Measurements from ENCODE around the gene SPON1. TPM values are rescaled to one million over a fixed set of nuclear protein-coding genes. Genes with fewer than 3 reads are reported as not detected.

SPON1 gene
- total and polyA plus RNA-seq, 8 donors: 0.83 to 17.5 (median 1.7) TPM

DNA sequence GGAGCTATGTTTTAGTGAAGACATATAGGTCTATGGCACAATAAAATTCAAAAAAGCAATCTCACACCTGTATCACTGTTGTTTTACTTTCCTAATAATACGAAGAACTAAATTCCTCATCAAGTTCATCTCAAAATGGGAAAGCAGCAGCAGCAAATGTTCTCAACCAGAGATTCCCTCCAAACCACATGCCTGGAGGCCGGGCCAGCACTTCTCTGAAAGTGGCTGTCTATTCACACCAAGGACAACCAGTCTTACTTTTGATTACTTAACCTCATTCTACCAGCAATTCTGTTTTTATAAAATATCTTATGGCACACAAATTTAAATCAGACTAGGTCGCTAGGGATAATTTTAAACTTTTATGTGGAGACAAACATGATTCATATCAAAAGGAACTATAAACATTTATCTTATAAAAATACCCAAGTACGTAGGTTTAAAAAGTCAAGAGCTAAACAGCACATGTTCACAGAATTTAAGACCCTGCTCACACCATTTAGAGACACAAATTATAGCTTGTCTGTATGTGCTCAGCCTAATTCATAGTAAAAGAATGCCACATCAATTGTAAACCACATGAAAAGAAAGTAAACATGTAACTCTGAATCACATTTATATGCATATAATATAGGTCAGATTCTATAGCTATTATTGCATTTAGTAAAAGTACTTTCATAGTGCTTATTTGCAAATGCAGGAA, 350.4 kb downstream of the SPON1 start:
- no peak for DNase-seq
- Histone ChIP-seq H3K4me1 (peaks cover 6 to 15% (median 11%) of the 10 kb centered on the region in 3 donors), H3K27ac (no peak overlapping the region), H3K4me3 (no peak overlapping the region), H3K9me3 (no peaks in the 10 kb centered on the region), H3K27me3 (no peaks in the 10 kb centered on the region), H3K36me3 (no peaks in the 10 kb centered on the region)
- TF ChIP-seq CTCF (IDR thresholded peaks at IDR 0.05): no peak
- WGBS, 2 donors: 62 to 68% methylated on average over 4 of the region's 4 CpGs
- intact Hi-C loops (cut with DNase I): no loop called here
- ATAC-seq: no peak
- peak; percentile 39 for FAIRE-seq

- Histone ChIP-seq H3K27ac (no peak overlapping the region), H3K4me1 (peaks cover 3 to 9% (median 6%) of the 10 kb centered on the region in 3 donors), H3K27me3 (no peaks in the 10 kb centered on the region), H3K36me3 (no peaks in the 10 kb centered on the region), H3K4me3 (no peak overlapping the region), H3K9me3 (no peaks in the 10 kb centered on the region)
- FAIRE-seq (no peak), ATAC-seq (no peak), DNase-seq (no peak)
- no peak for TF ChIP-seq CTCF (IDR thresholded peaks at IDR 0.05)
- WGBS, 2 donors: 82 to 88% methylated on average over 2 of the region's 2 CpGs
- intact Hi-C loops (cut with DNase I): no loop called here
Measured at GRCh38 chr11:14314127-14314526, 351.6 kb downstream of the SPON1 start.

GRCh38 chr11:14315130-14315529, 352.6 kb downstream of the SPON1 start:
- 87 to 91% methylated on average over 2 of the region's 2 CpGs for WGBS, 2 donors
- Histone ChIP-seq H3K4me3 (no peak overlapping the region), H3K27me3 (no peaks in the 10 kb centered on the region), H3K9me3 (no peaks in the 10 kb centered on the region), H3K4me1 (peaks cover 0 to 6% (median 6%) of the 10 kb centered on the region in 3 donors), H3K36me3 (no peaks in the 10 kb centered on the region), H3K27ac (no peak overlapping the region)
- no peak for TF ChIP-seq CTCF (IDR thresholded peaks at IDR 0.05)
- DNase-seq (no peak), ATAC-seq (no peak), FAIRE-seq (no peak)
- intact Hi-C loops (cut with DNase I): no loop called here

Data from pancreas (tissue), 10 donors.